ENCODE measurements around the gene PTPRN2. TPM values are rescaled to one million over a fixed set of nuclear protein-coding genes. Genes with fewer than 3 reads are reported as not detected.
A peak's percentile ranks its signal among the peaks of the same experiment; 100 is the strongest.

The PTPRN2 gene
- total and polyA plus RNA-seq, 2 of the 8 experiments (the other 6 are each of a cell fraction or from before 2014, with no cell fraction given): 2.6 to 4.5 TPM

DNA sequence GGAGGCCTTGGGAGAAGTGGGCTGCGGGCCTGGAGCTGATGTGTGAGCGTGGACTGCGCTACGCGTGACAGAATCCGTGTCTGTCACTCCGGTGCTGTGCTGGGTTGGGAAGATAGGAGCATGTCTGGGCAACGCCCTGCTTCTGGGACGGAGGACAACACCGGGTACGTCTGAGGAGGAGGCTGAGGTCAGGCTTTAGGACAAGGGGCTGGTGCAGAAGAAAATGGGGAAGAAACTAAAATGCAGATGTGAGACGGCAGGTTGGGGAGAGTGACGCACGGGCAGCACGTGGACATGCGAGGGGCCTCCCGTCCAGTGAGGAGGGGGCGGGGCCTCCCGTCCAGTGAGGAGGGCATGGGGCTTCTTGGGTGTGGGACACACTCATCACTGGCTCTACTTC lies 1043.4 kb downstream of the PTPRN2 start:
- Histone ChIP-seq H2AFZ (ENCODE audit: low read length) (no peak overlapping the region), H2AK5ac (ENCODE audit: low read depth, low read length) (no peak overlapping the region), H3K9me3 (ENCODE audit: insufficient read depth in 2 of 2, low read depth in 1 of 2, low read length in 1 of 2) (no peaks in the 10 kb centered on the region), H4K20me1 (replicated peaks in 1 of 2; ENCODE audit: control insufficient read depth in 1 of 2, insufficient read depth in 2 of 2, low read length in 2 of 2) (peaks cover 0 to 7% of the 10 kb centered on the region in 2 experiments), H2BK5ac (ENCODE audit: low read depth, low read length) (peak overlapping the region; percentile 81; the same call in 1 of the 2 replicates), H3K23me2 (ENCODE audit: low read depth, low read length) (peaks cover 5% of the 10 kb centered on the region; the same call in 1 of the 2 replicates), H3K79me1 (ENCODE audit: low read depth, low read length) (no peaks in the 10 kb centered on the region), H3K27me3 (replicated peaks in 1 of 4; ENCODE audit: control insufficient read depth in 3 of 4, extremely low read depth in 1 of 4, insufficient read depth in 3 of 4, low read length in 3 of 4) (no peaks in the 10 kb centered on the region; a peak in 1 of 7 replicates), H4K5ac (ENCODE audit: insufficient read length, low read depth, low read length) (no peak overlapping the region), H2BK20ac (ENCODE audit: low read length) (no peak overlapping the region), H3K4me3 (ENCODE audit: extremely low read depth in 1 of 4, insufficient read depth in 2 of 4, low read depth in 3 of 4, low read length in 4 of 4) (no peak overlapping the region), H3K56ac (replicated peaks; ENCODE audit: insufficient read length, low read depth, low read length) (no peak overlapping the region), H3K14ac (ENCODE audit: insufficient read length) (no peak overlapping the region), H2BK15ac (ENCODE audit: low read length) (no peak overlapping the region), H3K4ac (replicated peaks; ENCODE audit: insufficient read length, low read depth, low read length) (no peak overlapping the region), H3K18ac (ENCODE audit: extremely low read depth, low read length) (no peak overlapping the region), H2BK12ac (ENCODE audit: low read depth, low read length) (no peak overlapping the region), H4K91ac (replicated peaks; ENCODE audit: insufficient read length, low read length) (peak overlapping the region; percentile 82), H3K4me1 (replicated peaks in 1 of 4; ENCODE audit: control insufficient read depth in 3 of 4, insufficient read depth in 4 of 4, low read length in 3 of 4) (no peaks in the 10 kb centered on the region), H3K23ac (ENCODE audit: insufficient read length) (no peak overlapping the region), H3K9ac (replicated peaks in 1 of 4; ENCODE audit: extremely low read depth in 1 of 4, low read depth in 3 of 4, low read length in 3 of 4) (no peak overlapping the region), H3K79me2 (ENCODE audit: control insufficient read depth in 1 of 2, insufficient read depth in 2 of 2, low read length in 2 of 2) (no peaks in the 10 kb centered on the region), H3K36me3 (ENCODE audit: control insufficient read depth in 2 of 4, insufficient read depth in 4 of 4, low read length in 3 of 4) (no peaks in the 10 kb centered on the region), H3K4me2 (ENCODE audit: insufficient read depth in 1 of 2, low read depth in 2 of 2, low read length in 2 of 2) (no peak overlapping the region), H4K8ac (ENCODE audit: extremely low read depth, insufficient read depth, low read length) (no peak overlapping the region; the same call in 1 of the 2 replicates), H3K27ac (ENCODE audit: low read depth, low read length) (no peak overlapping the region), H2BK120ac (replicated peaks; ENCODE audit: low read depth, low read length) (no peak overlapping the region)
- WGBS, 2 experiments (ENCODE audit: extremely low coverage in 1 of 2, insufficient coverage in 1 of 2, insufficient read length in 1 of 2, insufficient replicate concordance in 2 of 2, low coverage in 1 of 2, low lambda C conversion rate in 2 of 2, missing lambda C conversion rate in 1 of 2): 96% methylated on average over 19 of the region's 19 CpGs; no CpG with 5 or more reads in 1 of the 2 experiments
- no peak for TF ChIP-seq SUZ12 (IDR thresholded peaks at IDR 0.05; ENCODE audit: low read length)
- no peak for TF ChIP-seq SIRT6 (IDR thresholded peaks at IDR 0.05; ENCODE audit: low read length)
- no peak for TF ChIP-seq NRF1 (IDR thresholded peaks at IDR 0.05; ENCODE audit: low read depth, low read length)
- TF ChIP-seq BACH1 (IDR thresholded peaks at IDR 0.05; ENCODE audit: low read length): no peak
- TF ChIP-seq POLR2A (IDR thresholded peaks at IDR 0.05; ENCODE audit: control extremely low read depth in 1 of 2, low read depth in 2 of 2, low read length in 2 of 2): no peak
- TF ChIP-seq, protein P1, sequence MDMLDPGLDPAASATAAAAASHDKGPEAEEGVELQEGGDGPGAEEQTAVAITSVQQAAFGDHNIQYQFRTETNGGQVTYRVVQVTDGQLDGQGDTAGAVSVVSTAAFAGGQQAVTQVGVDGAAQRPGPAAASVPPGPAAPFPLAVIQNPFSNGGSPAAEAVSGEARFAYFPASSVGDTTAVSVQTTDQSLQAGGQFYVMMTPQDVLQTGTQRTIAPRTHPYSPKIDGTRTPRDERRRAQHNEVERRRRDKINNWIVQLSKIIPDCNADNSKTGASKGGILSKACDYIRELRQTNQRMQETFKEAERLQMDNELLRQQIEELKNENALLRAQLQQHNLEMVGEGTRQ (IDR thresholded peaks at IDR 0.05; ENCODE audit: low read length): no peak
- TF ChIP-seq RFX5 (IDR thresholded peaks at IDR 0.05; ENCODE audit: borderline replicate concordance, low read depth, low read length): no peak
- no peak for TF ChIP-seq JUND (IDR thresholded peaks at IDR 0.05; ENCODE audit: low read length)
- no peak for TF ChIP-seq CBX8 (IDR thresholded peaks at IDR 0.05; ENCODE audit: borderline replicate concordance, low read depth, low read length)
- no peak for TF ChIP-seq SIX5 (IDR thresholded peaks at IDR 0.05; ENCODE audit: low read depth, low read length)
- no peak for TF ChIP-seq GABPA (IDR thresholded peaks at IDR 0.05; ENCODE audit: borderline replicate concordance, insufficient read depth, low read length)
- no peak for TF ChIP-seq TEAD4 (IDR thresholded peaks at IDR 0.05; ENCODE audit: low read depth, low read length)
- TF ChIP-seq ASH2L (IDR thresholded peaks at IDR 0.05; ENCODE audit: low read length): no peak
- TF ChIP-seq EZH2 (IDR thresholded peaks at IDR 0.05; ENCODE audit: low read depth, low read length, severe bottlenecking): no peak
- no peak for TF ChIP-seq BCL11A (IDR thresholded peaks at IDR 0.05; ENCODE audit: low read depth in 2 of 2, low read length in 2 of 2)
- FAIRE-seq (no peak), DNase-seq (ENCODE audit: low read depth in 1 of 2, low spot score in 2 of 2) (no peak)
- ChIA-PET CTCF (ENCODE audit: partially characterized antibody) (interaction anchor here (1.4 kb wide), 1 partner anchor 69 kb away, joined by 4 read pairs; no protein-coding TSS in a partner anchor), POLR2A (ENCODE audit: partially characterized antibody) (no interaction called here)

Measured in H1 (cell line).